Osteoblast (primary cell): ENCODE results near the gene NEK9. TPM values are rescaled to one million over a fixed set of nuclear protein-coding genes. Genes with fewer than 3 reads are reported as not detected.

Experiments
- DNase-seq: peaks from one replicate; pipeline ENCODE4 v3.0.0; 2011; ENCODE audit warnings: low spot score, mixed read lengths; ENCODE audit not compliant: insufficient read length; ENCODE audit errors: missing footprints
- H2AFZ ChIP-seq: 2 replicates; pipeline ENCODE4 v1.6.0; 2011; ENCODE audit warnings: mild to moderate bottlenecking, low read length
- H3K27ac ChIP-seq: 2 replicates; pipeline ENCODE4 v1.5.1; 2011; ENCODE audit warnings: mild to moderate bottlenecking, low read depth, low read length, moderate library complexity
- H3K27me3 ChIP-seq: 2 replicates; pipeline ENCODE4 v1.6.0; 2012; ENCODE audit warnings: mild to moderate bottlenecking, control low read depth, inconsistent platforms, low read length, moderate library complexity; ENCODE audit not compliant: insufficient read depth
- H3K36me3 ChIP-seq: 2 replicates; pipeline ENCODE4 v1.5.1; 2011; ENCODE audit warnings: mild to moderate bottlenecking, low read length, control low read depth, moderate library complexity; ENCODE audit not compliant: insufficient read depth
- H3K4me1 ChIP-seq: 2 replicates; pipeline ENCODE4 v1.5.1; 2011; ENCODE audit warnings: mild to moderate bottlenecking, low read length, control low read depth, moderate library complexity; ENCODE audit not compliant: insufficient read depth
- H3K4me2 ChIP-seq: 2 replicates; pipeline ENCODE4 v1.6.0; 2011; ENCODE audit warnings: mild to moderate bottlenecking, low read length; ENCODE audit not compliant: insufficient read depth
- H3K4me3 ChIP-seq: fragments of 200-600 bp; sonication (generic); 3 replicates; pipeline ENCODE4 v1.5.1; 2012; ENCODE audit warnings: mild to moderate bottlenecking, low read length, inconsistent platforms; ENCODE audit not compliant: insufficient read depth
- H3K79me2 ChIP-seq: 2 replicates; pipeline ENCODE4 v1.6.0; 2012; ENCODE audit warnings: mild to moderate bottlenecking, low read length, control low read depth, inconsistent platforms; ENCODE audit not compliant: insufficient read depth
- H3K9me3 ChIP-seq: 2 replicates; pipeline ENCODE4 v1.5.1; 2011; ENCODE audit warnings: low read depth, low read length, control low read depth
- H4K20me1 ChIP-seq: 2 replicates; pipeline ENCODE4 v1.6.0; 2012; ENCODE audit warnings: mild to moderate bottlenecking, low read length, control low read depth; ENCODE audit not compliant: insufficient read depth
- CTCF ChIP-seq: IDR thresholded peaks from 2 replicates; pipeline ENCODE4 v1.5.1; 2011; ENCODE audit warnings: mild to moderate bottlenecking, low read depth, low read length, moderate library complexity; ENCODE audit errors: extremely low read depth
- total RNA-seq: library from RNA; depleted of rRNA; stranded (reverse); fragments of >200 nt; gene quantifications from 2 replicates; pipeline ENCODE4 v1.2.3, GENCODE V29; 2012

The NEK9 gene
- total RNA-seq, 1 donor, result 42.7 TPM

- Histone ChIP-seq H3K4me2 (no peak overlapping the region), H3K9me3 (no peaks in the 10 kb centered on the region), H2AFZ (no peak overlapping the region), H3K27me3 (no peaks in the 10 kb centered on the region), H3K79me2 (peaks cover 99% of the 10 kb centered on the region), H3K4me3 (no peak overlapping the region), H3K36me3 (no peaks in the 10 kb centered on the region), H3K27ac (no peak overlapping the region), H4K20me1 (peaks cover 81% of the 10 kb centered on the region), H3K4me1 (peaks cover 6% of the 10 kb centered on the region)
- DNase-seq, result no peak
- no peak for TF ChIP-seq CTCF
These were observed 43.9 kb upstream of the NEK9 start for GRCh38 chr14:75170772-75171171.

GRCh38 chr14:75168586-75169335 lies 41.9 kb upstream of the NEK9 start:
- Histone ChIP-seq H3K27me3 (no peaks in the 10 kb centered on the region), H3K4me3 (no peak overlapping the region), H3K9me3 (no peaks in the 10 kb centered on the region), H3K36me3 (no peaks in the 10 kb centered on the region), H3K79me2 (peaks cover 97% of the 10 kb centered on the region), H3K4me2 (no peak overlapping the region), H3K27ac (no peak overlapping the region), H4K20me1 (peaks cover 74% of the 10 kb centered on the region), H3K4me1 (peaks cover 6% of the 10 kb centered on the region), H2AFZ (no peak overlapping the region)
- no peak for DNase-seq
- no peak for TF ChIP-seq CTCF

- Histone ChIP-seq H4K20me1 (peaks cover 72% of the 10 kb centered on the region), H3K9me3 (no peaks in the 10 kb centered on the region)
- no peak for TF ChIP-seq CTCF
These were observed 40.5 kb upstream of the NEK9 start for GRCh38 chr14:75167325-75167724.

GRCh38 chr14:75165586-75166391 lies 38.9 kb upstream of the NEK9 start:
- Histone ChIP-seq H3K27ac (peak overlapping the region; percentile 25), H2AFZ (no peak overlapping the region), H3K4me3 (peak overlapping the region; percentile 5), H4K20me1 (peaks cover 64% of the 10 kb centered on the region), H3K79me2 (peaks cover 97% of the 10 kb centered on the region), H3K4me1 (peaks cover 6% of the 10 kb centered on the region), H3K9me3 (no peaks in the 10 kb centered on the region), H3K4me2 (peak overlapping the region; percentile 35), H3K36me3 (no peaks in the 10 kb centered on the region), H3K27me3 (no peaks in the 10 kb centered on the region)
- DNase-seq, result no peak
- no peak for TF ChIP-seq CTCF

More at GRCh38 chr14:75167325-75167724, 40.5 kb upstream of the NEK9 start:
- H3K4me1 ChIP-seq, result peaks cover 6% of the 10 kb centered on the region
- peaks cover 97% of the 10 kb centered on the region for H3K79me2 ChIP-seq
- H3K36me3 ChIP-seq, result no peaks in the 10 kb centered on the region
- no peak for DNase-seq
- H3K4me3 ChIP-seq, result no peak overlapping the region
- no peak overlapping the region for H2AFZ ChIP-seq
- no peak overlapping the region for H3K4me2 ChIP-seq
- no peaks in the 10 kb centered on the region for H3K27me3 ChIP-seq
- no peak overlapping the region for H3K27ac ChIP-seq
